Uterus (tissue), 2 donors: ENCODE data around the gene SRPX.

Source experiments
- CTCF ChIP-seq, 4 experiments: fragments of 200-600 bp in 2 of 4; fragments of 450-650 bp in 2 of 4; sonication (generic) in 2 of 4; IDR thresholded peaks; one replicate each; pipeline ENCODE4 v1.5.1; 2016 to 2019; ENCODE audit warnings: antibody characterized with exemption in 4 of 4, mild to moderate bottlenecking in 2 of 4, moderate library complexity in 1 of 4
- POLR2A ChIP-seq, 2 donors: fragments of 450-650 bp; IDR thresholded peaks; one replicate each; pipeline ENCODE4 v1.6.1; 2016; ENCODE audit warnings: antibody characterized with exemption in 2 of 2, mild to moderate bottlenecking in 1 of 2, moderate library complexity in 1 of 2

GRCh38 chrX:38220415-38221390 lies at the start of gene SRPX:
- TF ChIP-seq CTCF (IDR thresholded peaks at IDR 0.05) (no peak), POLR2A (IDR thresholded peaks at IDR 0.05) (no peak)
